HG03378 (cell line): ENCODE results near the gene MYRFL.

ENCODE experiments used
- ATAC-seq: cut with Tn5 transposase; IDR thresholded peaks from one replicate; pipeline ENCODE4 v1.9.1; 2021; ENCODE audit warnings: mild to moderate bottlenecking, moderate library complexity; ENCODE audit not compliant: unreplicated experiment

MYRFL gene

DNA sequence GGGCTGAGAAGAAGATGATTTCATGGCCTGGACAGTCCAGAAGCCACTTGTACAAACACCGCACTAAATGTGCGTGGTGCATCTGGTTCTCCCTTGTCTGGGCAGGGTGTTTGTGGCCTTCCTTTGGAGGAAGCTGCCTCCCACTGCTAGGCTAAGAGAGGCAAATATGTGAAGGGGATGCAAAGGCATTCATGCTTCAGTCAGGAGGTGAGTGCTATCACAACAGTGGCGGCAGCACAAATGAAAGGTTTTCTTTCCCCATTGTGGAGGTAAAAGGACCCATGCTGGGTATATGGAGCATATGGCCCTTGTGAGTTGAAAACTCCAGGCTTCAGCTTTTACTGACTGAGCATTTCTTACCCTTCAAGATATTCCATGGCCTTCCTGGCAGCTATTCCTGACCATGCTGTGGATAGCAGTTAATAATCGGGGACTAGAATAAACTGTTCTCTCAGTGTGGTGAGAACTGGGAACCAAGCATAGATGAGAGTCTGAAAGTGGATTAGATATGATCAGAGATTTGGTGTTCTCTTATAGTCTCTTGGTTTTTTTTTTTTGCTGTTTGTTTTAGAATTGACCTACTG lies 69.9 kb downstream of the MYRFL start:
- no peak for ATAC-seq

- no peak for ATAC-seq
These were observed 71.8 kb downstream of the MYRFL start for GRCh38 chr12:69896653-69897381.

- ATAC-seq, result no peak
These were observed 72.7 kb downstream of the MYRFL start for GRCh38 chr12:69897744-69898143.

DNA sequence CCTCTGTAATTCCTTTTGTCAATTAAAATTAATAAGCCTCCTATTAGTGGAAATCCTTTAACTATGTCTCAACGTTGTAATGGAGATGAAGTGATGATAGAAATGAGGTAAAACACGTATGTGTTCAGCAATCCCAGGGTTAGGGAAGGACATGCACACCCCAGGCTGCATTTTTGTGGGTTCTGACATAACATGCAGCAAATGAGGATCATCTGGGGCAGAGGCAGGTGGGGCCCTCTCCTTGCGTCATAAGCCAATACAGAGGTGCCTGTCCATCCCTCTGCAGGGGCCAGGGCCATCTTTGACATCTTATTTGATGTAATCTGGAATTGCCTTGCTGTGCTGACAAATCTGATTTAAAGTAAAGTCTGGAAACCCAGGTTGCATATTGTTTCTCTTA lies 73.2 kb downstream of the MYRFL start:
- ATAC-seq, result no peak

DNA sequence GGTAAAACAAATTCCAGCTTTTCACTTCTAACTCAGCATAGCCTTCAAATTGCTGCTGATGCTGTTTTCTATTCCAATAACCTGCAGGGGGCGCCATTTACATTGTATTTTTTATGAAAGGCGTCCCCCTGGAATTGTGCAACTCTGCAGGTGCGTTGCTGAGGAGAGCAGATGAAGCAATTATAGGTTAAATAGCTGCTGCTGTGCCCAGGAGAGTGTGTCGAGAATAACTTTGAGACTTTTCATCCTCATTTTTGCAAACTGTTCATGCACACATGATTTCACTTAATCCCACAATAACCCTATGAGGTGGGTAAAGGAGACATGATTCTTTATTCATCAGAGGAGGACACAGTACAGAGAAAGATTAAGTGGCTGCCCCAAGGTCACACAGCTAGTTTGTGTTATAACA lies 75.7 kb downstream of the MYRFL start:
- ATAC-seq, result peak; percentile 86

DNA sequence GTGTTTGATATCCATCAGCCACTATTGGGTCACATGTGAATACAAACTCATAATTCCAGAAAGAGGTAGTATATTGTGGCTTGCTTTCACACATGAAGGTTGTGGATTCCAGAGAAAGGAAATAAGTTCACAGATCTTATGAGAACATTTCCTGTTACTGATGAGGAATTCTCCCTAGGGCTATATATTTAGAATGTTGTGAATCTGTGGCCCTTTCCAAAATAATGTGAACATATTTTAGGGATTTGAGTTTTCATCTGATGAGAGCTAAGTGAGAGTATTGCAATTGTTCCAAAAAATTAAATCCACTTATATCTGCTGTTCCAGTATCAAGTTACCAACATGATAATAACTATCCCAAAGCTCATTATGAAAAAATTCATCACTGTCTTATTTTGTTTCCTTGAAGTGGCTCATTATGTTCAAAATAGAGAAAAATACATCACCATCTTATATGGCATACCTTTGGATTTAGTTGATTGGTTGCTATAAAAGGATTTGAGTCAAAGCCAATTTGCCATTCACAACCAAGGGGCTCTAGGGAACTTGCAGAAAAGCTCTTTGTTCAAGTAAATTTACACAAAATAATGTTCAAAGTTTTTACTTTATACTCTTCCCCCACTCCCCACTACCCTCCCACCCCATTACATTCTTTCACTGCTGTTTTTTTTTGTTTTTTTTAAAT lies 76.3 kb downstream of the MYRFL start:
- no peak for ATAC-seq

- ATAC-seq, result no peak
These were observed 78.5 kb downstream of the MYRFL start for GRCh38 chr12:69903548-69903947.

DNA sequence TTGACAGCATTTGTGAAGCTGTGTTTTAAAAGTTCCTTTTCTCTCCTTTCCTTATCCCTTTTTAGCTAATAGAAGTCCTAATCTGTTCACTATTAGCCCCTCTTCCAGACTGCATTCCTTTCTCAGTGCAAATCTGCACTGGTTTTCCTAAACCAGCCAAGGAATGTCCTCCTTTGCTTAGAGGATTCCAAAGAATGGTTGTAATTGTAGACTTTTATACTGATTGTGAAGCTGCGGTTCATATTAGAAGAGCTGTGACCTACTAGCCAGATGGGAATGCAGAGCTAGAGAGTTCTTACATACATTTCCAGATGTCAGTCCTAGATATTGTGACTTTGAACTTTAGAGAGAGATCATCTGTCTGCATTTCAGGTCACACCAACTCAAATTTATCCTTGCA lies 79.8 kb downstream of the MYRFL start:
- ATAC-seq, result no peak

- no peak for ATAC-seq
These were observed 80.8 kb downstream of the MYRFL start for GRCh38 chr12:69905801-69906200.

- peak; percentile 84 for ATAC-seq
These were observed 81.6 kb downstream of the MYRFL start for GRCh38 chr12:69906411-69907216.

- no peak for ATAC-seq
These were observed 83.2 kb downstream of the MYRFL start for GRCh38 chr12:69908203-69908602.

DNA sequence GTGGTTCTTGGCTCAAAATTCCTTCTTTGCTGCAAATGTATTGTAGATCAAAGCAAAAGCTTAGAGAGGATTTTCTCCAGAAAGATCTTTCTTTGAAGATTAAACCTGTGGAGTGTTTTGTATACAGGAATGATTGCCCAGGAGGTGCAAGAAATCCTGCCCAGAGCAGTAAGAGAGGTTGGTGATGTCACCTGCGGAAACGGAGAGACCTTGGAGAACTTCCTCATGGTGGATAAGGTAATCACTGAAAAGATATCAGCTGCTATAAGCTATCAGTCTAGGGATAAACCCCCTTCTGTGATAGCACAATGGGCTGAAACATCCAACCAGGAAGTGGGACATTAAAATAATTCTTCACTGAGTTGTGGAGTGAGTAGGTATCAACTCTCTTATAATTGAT lies 85.7 kb downstream of the MYRFL start:
- ATAC-seq, result no peak

DNA sequence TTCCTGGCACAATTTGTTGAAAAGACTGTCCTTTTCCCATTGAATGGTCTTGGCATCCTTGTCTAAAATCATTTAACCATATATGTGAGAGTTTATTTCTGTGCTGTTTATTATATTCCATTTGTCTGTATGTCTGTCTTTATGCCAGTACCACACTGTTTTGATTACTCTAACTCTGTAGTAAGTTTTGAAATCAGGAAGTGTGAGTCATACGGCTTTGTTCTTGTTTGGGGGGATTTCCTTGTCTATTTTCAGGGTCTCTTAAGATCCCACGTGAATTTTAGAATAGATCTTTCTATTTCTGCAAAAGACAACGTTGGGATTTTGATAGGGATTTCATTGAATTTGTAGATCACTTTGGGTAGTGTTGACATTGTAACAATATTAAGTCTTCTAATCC lies 88.5 kb downstream of the MYRFL start:
- ATAC-seq, result no peak

- ATAC-seq, result no peak
These were observed 90.9 kb downstream of the MYRFL start for GRCh38 chr12:69915964-69916363.

DNA sequence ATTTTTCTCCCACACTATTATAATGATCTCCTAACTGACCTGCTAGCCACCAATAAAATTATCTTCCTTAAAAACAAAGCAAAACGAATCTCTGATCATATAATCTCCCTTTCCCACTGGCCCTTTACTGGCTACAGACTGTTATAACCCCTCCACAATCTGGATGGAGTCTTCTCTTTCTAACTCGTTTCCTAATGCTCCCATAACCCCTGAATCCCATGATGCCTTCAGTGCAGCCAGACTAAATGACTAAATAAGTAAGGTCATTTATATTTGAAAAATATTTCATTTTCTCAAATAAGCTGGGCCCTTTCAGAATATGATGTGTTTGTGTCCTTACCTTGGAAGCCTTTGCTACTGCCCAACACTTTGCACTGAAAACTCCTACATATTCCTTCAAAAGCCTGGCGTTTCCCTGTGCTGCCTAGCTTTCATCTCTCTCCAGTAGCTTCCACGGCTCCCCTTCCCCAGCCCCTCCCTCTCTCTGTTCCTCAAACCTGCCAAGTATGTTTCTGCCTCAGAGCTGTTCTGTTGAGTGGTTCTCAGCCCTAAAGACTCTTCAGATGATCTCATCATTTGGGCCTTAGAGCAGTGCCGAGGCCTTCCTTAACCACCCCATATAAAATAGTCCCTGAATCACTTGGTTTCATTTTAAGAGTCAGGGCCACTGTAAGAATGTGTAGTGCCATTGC lies 91.7 kb downstream of the MYRFL start:
- no peak for ATAC-seq

- ATAC-seq, result no peak
These were observed 93.3 kb downstream of the MYRFL start for GRCh38 chr12:69918287-69918686.

DNA sequence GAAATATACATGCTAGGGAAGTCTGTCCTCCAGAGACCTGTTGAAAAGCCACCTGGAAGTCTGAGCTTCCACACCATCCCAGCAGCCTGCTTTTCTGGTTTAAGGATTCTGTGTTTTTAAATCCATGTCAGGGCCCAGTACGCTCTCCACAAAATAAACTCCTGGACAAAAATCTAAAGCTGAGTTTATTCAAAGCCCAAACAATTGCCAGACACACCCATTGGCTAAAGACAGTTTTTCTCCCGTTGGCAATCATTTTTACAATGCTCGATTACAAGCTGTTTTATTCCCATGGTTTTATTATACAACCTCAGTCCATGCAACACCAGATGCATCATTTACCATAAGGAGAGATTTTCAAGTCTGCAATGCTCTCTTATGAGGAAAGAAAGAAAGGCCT lies 94.5 kb downstream of the MYRFL start:
- no peak for ATAC-seq

GRCh38 chr12:69921831-69922230 lies 96.8 kb downstream of the MYRFL start:
- no peak for ATAC-seq

DNA sequence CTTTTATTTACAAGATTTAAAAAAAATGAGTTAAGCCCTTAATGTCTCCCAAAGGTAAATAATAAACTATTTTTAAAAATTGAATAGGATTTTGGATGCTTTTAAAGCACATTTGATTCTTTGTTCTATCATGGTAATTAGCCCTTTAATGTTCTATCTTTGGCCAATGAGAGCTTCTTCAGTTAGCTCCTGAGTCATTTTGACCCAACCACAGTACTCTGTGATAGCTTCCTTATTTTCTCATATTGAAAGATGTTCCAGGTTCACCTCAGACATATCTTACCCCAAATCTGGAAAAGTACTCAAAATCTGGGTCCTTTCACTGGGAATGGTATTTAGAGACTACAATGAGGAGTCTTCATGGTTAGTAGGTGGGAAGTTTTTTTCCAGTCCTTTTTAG lies 98.0 kb downstream of the MYRFL start:
- no peak for ATAC-seq

DNA sequence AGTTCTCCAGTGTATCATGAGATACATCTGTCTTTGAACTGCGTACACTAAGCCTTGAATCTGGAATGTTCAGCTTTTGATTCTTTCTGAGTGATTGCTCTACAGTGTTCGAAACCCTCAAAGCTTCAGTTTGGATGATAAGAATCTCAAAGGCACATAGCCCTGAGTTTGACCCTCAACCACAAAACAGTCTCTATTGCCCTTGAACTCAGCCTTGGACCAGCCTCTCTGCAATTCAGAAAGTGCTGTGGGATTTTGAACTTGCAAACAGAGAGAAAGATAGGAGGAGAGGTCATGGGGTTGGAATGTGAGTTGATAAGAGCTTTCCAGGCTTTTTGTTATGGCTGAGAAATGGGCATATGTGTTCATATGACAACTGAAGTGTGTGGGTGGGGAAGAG lies 100.3 kb downstream of the MYRFL start:
- ATAC-seq, result no peak

DNA sequence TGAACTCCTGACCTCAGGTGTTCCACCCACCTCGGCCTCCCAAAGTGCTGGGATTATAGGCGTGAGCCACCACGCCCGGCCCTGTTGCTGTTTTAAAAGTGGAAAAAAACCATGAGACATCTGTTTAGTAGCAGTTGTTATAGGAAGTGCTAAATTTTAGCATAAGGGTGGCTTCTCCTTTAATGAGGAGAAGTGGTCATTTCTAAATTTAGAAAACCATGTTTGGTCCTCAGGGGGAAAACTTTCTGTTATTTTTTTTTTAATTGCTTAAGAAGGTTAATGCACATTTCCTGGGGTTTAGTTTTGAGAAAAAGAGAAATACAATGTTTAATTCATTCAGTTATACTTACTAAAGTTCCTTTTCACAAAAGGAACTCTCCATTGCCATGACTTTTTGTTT lies 102.1 kb downstream of the MYRFL start:
- ATAC-seq, result no peak
